HG03064 (cell line): Measurements from ENCODE around the gene NKX2-2.
"Not testable (repeated sequence)": the region's sequence is repeated elsewhere in the genome, so short reads cannot be mapped to it uniquely, and the experiment has no call there.

Experiments
- ATAC-seq: cut with Tn5 transposase; IDR thresholded peaks from one replicate; pipeline ENCODE4 v1.9.1; 2021; ENCODE audit warnings: low read depth; ENCODE audit not compliant: unreplicated experiment

Gene NKX2-2

DNA sequence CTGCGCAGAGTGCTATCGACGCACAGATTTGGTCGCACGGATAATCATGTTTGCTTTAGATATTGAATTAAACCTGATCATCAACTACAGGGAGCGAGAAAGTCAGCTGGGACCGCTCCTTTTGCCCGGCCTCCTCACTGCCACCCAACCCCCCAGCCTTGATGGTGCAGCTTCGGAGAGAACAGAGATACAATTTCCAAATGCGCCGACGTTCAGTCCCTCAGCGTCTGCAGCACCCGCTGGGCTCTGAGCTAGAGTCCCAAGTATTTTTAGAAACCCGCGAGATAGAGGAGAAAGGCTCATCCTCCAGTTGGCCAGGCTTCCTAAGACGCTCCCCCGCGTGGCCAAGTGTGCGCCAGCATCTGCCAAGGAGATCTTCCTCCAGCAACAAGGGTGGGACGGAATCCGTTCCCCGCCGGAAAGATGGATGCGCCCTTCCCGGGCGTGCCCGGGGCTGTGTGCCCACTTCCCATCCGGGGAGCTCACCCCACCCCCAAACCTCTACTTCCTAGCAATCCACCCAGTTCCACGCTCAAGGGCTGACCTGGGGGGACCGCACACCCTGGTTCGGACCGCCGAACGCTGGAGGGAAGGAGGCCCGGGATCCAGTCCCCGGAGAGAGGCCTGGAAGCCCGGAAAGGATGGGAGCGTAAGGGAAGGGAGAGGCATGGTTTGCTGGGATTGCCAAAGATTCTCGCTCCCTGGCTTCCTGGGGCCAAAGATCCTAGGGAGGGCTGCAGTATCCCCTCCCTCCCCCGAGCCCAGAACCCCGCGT is 4.1 kb downstream of the NKX2-2 start:
- no peak for ATAC-seq

DNA sequence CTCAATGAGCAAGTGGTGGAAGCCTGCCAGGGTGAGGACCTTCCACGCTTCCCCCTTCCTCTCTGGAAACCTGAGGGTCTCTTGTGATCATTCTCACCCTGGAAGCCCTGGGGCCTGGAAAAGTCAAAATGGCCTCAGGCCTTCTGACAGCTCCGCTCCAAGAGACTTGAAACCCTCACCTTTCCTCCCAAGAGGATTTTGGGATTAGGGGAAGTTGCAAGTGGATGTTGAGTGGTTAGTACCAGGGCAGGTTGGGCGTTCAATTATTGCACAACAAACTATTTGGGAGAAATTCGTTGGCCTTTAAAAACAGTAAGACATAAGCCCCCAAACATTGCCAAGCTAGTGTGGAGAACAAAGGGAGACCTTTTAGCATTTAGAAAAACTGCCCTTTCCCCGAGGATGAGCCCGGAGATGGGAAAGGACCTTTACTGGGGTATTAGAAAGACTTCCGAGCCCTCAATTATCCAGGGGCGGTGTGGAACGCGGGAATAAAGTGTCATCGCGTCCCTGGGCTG is 4.7 kb downstream of the NKX2-2 start:
- no peak for ATAC-seq

GRCh38 chr20:21508230-21509078 is 5.4 kb downstream of the NKX2-2 start:
- no peak for ATAC-seq

GRCh38 chr20:21507400-21508229 is 6.2 kb downstream of the NKX2-2 start:
- ATAC-seq: no peak

DNA sequence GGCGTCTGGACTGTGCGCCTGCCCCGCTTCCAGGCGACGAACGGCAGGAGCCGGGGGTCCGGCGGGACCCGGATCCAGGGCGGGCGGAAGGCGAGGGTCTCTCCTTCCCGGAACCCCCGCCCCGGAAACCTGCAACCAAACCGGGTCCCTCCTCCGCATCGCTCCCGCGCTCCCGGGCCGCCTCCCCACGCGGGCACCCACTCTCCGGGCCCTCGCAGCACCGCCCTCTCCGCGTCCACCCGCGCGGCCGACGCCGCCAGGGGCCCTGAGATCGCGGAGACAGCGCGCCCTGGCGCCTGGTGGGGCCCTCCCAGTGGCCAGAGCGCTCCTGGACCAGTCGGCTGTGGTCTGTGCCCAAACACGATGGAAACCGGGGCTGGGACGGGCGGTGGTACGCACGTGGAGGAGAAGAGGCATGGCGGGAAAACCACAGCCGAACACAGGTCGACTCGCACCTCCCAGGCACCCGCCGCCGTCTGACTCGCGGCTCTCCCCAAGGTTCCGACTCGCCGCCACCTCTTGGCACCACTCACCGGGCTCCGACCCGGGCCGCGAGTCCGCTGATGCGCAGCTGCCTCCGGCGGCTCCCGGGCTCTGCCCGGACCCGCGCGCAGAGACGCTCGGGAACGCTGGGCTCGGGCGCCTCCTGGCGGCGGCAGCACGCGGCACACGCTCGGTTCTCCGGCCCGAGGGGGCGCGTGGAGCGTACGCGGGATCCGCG is 7.9 kb downstream of the NKX2-2 start:
- ATAC-seq: no peak

DNA sequence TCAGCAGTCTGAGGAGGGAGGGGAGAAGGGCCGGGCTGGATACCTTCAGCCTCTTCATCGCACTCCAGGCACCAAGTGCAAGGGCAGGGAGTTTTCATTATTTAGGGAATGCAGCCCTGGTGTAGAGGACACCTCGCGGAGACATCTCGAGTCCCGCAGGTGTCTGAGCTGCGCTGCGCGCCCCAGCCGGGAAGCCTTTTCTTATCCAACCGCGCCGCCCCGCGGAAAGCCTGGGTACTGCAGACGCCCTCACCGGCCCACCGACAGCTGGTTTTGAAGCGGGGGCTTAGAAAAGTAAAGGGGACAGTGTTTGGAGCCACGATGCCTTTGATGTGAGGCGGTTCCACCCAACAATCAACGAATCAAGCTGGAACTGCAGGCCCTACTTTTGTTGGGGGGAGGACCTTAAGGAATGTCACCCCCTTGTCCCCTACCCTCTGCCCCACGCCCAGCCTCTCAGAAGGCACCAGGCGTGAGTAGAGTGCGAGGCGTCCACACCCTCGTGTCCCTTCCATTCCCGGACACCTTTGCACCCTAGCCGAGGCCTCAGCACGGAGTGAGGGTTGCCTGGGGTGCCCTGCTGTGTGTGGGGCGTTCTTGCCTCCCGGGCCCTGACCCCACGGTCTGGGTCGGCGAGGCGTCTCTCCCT is 8.6 kb downstream of the NKX2-2 start:
- no peak for ATAC-seq

- ATAC-seq: no peak
Measured at GRCh38 chr20:21504323-21504722, 9.5 kb downstream of the NKX2-2 start.

GRCh38 chr20:21503345-21503744 is 10.5 kb downstream of the NKX2-2 start:
- peak; percentile 90 for ATAC-seq

DNA sequence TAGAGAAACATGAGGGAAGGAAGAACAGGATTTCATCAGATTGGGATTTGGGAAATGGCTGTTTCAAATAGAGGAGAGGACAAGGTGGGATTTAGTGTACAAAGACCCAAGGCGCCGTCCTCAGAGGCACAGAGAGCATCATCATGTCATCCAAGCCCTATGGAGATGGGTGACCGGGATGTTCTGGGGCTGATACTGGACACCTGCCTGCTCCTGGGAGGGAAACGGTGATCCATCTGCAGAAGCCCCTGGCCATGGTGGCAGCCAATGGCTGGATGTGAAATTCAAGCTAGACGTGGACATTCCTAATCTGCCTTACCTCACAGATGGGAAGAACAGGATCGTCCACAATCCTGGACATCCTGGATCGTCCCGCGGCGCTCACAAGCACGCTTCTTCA is 12.7 kb downstream of the NKX2-2 start:
- no peak for ATAC-seq

DNA sequence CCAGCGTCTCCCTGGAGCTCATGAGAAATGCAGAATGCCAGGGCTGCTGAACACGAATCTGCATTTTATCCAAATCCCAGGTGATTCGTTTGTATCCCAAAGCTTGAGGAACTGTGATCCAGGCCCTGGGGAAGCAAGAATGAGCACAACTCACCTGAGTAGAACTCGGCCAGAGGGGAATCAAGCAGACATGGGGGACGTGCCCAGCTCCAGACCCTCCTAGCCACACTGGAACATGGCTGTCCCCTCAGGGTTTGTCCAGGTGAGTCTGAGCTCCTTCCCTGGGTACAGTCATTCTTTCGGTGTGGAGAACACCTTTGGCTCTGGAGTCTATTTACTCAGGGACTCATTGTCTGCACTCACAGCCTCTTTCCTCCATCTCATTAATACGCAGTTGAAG is 13.3 kb downstream of the NKX2-2 start:
- ATAC-seq: no peak

- ATAC-seq: no peak
Measured at GRCh38 chr20:21499641-21500040, 14.2 kb downstream of the NKX2-2 start.

DNA sequence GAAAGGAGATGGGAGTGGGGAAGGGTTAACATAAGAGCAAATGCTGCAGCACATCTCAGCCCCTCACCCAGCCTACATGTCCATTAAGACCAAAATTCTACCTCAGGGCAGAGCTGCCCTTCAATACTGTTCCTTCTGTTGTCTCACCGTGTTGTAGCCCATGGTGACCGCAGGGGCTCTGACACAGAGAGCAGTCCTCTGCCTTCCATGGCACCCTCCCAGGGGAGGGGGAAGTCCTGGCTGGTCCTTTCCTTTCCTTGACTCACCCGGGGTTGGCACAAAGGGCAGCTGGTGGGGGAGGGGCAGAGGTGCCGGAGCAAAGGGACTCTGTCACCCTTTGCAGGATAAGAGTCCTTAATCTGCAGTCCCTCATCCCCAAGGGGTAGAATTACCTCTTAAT is 15.2 kb downstream of the NKX2-2 start:
- no peak for ATAC-seq

DNA sequence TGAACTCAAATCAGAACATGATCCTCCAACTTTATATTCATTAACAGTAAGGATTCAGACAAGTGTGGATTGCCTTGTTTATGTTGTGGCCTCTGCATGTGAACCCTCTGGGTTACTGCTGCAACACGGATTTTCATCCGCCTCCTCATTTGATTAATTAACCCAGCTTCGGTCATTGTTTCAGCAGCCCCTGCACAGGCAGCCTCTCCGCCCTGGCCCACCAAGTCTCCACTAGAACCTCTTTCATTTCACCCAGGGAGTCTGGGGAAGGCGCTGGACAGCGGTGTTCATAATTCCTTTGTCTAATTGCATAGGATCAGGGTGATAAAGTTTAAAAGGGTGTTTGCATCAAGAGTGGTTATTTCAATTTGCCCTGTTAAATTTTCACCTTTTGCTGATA is 15.7 kb downstream of the NKX2-2 start:
- ATAC-seq: no peak

DNA sequence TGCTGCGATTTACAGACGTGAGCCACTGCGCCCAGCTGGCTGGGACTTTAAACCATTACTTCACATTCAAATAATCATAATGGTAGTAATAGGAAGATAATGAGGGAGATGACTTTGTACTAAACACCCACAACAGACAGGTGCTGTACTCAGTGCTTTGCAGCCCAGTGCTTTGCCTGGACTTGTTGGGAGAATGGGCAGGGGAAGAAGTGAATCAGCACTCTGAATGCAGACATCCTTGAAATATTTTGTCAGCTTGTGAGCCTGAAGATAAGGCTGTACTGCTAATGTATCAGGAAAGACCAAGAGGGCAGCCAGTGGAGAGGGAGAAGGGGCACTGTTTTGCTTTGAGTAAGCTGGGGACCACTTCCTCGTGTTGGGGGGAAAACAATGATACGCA is 17.4 kb downstream of the NKX2-2 start:
- no peak for ATAC-seq

- ATAC-seq: no peak
Measured at GRCh38 chr20:21493049-21493448, 20.8 kb downstream of the NKX2-2 start.

GRCh38 chr20:21490105-21490504 is 23.8 kb downstream of the NKX2-2 start:
- no peak for ATAC-seq

GRCh38 chr20:21480144-21480543 is 33.7 kb downstream of the NKX2-2 start:
- ATAC-seq: not testable (repeated sequence)

DNA sequence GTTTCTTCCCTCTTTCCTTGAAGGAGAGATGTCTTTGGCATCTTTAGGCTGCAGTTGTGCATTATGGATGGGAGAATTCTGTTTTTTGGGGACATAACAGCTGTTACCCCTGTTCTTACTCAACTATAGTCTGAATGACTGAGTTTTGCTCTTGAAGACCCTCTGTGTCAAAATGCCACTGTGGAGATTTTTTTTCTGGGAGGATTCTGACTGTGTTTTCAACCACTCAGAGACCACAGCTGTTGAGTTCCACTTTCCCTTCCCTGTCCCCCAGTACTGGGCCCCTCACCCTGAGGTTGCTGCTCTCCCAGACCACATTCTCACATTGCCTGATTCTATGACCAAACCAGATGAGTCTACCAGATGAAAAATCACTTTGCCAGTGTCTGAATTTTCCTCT is 48.1 kb downstream of the NKX2-2 start:
- no peak for ATAC-seq

- no peak for ATAC-seq
Measured at GRCh38 chr20:21464916-21465315, 48.9 kb downstream of the NKX2-2 start.
